PC-3 (cell line): Measurements from ENCODE around the gene VIM. TPM values are rescaled to one million over a fixed set of nuclear protein-coding genes. Genes with fewer than 3 reads are reported as not detected.

Experiments
- ATAC-seq: fragments of 200-7000 bp; cut with Tn5 transposase; 2 replicates; pipeline ENCODE4 v1.9.1; 2020; ENCODE audit warnings: mild to moderate bottlenecking, moderate library complexity
- BruUV-seq: library from RNA; stranded (reverse); fragments of 400-500 nt; replicated peaks from 2 replicates; lab custom pipeline; 2021; lab: Mats Ljungman, UMichigan
- CTCF ChIA-PET: fragments of 300-600 bp; sonication (Branson Sonifier 250); formaldehyde crosslinking; loops from one replicate; lab custom pipeline; 2022; ENCODE audit warnings: antibody characterized with exemption; lab: Charles Lee
- POLR2A ChIA-PET: fragments of 300-600 bp; sonication (Branson Sonifier 250); formaldehyde crosslinking; loops from one replicate; lab custom pipeline; 2022; ENCODE audit warnings: antibody characterized with exemption; ENCODE audit not compliant: unreplicated experiment; lab: Charles Lee
- DNase-seq: peaks from one replicate; pipeline ENCODE4 v3.0.0-alpha.2; 2015
- H2AFZ ChIP-seq: fragments of 300-600 bp; sonication (generic); 2 replicates; pipeline ENCODE4 v1.6.0; 2016; ENCODE audit warnings: antibody characterized with exemption, low read length
- H3F3A ChIP-seq: fragments of 300-600 bp; sonication (generic); one replicate; pipeline ENCODE4 v1.6.0; 2017; ENCODE audit warnings: antibody characterized with exemption, low read length, control low read depth, mild to moderate bottlenecking; ENCODE audit not compliant: unreplicated experiment
- H3K27ac ChIP-seq: fragments of 300-600 bp; sonication (generic); 2 replicates; pipeline ENCODE4 v1.5.1; 2016; ENCODE audit warnings: mild to moderate bottlenecking, low read length
- H3K27me3 ChIP-seq: fragments of 300-600 bp; sonication (generic); 2 replicates; pipeline ENCODE4 v1.6.1; 2016; ENCODE audit warnings: low read length, mixed read lengths
- H3K36me3 ChIP-seq: fragments of 300-600 bp; sonication (generic); 2 replicates; pipeline ENCODE4 v1.6.1; 2016; ENCODE audit warnings: low read depth, mixed run types, low read length, mixed read lengths
- H3K4me1 ChIP-seq: fragments of 300-600 bp; sonication (generic); 2 replicates; pipeline ENCODE4 v1.5.1; 2016; ENCODE audit warnings: low read length; ENCODE audit not compliant: insufficient read depth
- H3K4me2 ChIP-seq: fragments of 300-600 bp; sonication (generic); 2 replicates; pipeline ENCODE4 v1.6.0; 2016; ENCODE audit warnings: low read length
- H3K4me3 ChIP-seq: fragments of 300-600 bp; sonication (generic); 2 replicates; pipeline ENCODE4 v1.5.1; 2016; ENCODE audit warnings: mild to moderate bottlenecking, low read length, mixed read lengths
- H3K79me2 ChIP-seq: fragments of 300-600 bp; sonication (generic); 2 replicates; pipeline ENCODE4 v1.6.1; 2017; ENCODE audit warnings: low read length, mixed read lengths
- H3K9ac ChIP-seq: fragments of 300-600 bp; sonication (generic); 2 replicates; pipeline ENCODE4 v1.6.0; 2016; ENCODE audit warnings: mild to moderate bottlenecking, low read length
- H3K9me2 ChIP-seq: fragments of 300-600 bp; sonication (generic); replicated peaks from 2 replicates; pipeline ENCODE4 v1.6.1; 2016; ENCODE audit warnings: mixed run types, low read length, mixed read lengths
- H3K9me3 ChIP-seq: fragments of 300-600 bp; sonication (generic); 2 replicates; pipeline ENCODE4 v1.6.1; 2016; ENCODE audit warnings: low read length, mixed read lengths
- H4K20me1 ChIP-seq: fragments of 300-600 bp; sonication (generic); 2 replicates; pipeline ENCODE4 v1.6.1; 2016; ENCODE audit warnings: low read length, mixed read lengths
- CTCF ChIP-seq: fragments of 300-600 bp; sonication (generic); conservative IDR thresholded peaks from 2 replicates; pipeline ENCODE4 v1.5.1; 2017; ENCODE audit warnings: antibody characterized with exemption, low read depth, mild to moderate bottlenecking, low read length
- EZH2 ChIP-seq: fragments of 300-600 bp; sonication (generic); IDR thresholded peaks from one replicate; pipeline ENCODE4 v1.6.1; 2017; ENCODE audit warnings: antibody characterized with exemption, mild to moderate bottlenecking, low read length; ENCODE audit not compliant: unreplicated experiment
- EZH2phosphoT487 ChIP-seq: fragments of 300-600 bp; sonication (generic); IDR thresholded peaks from 2 replicates; pipeline ENCODE4 v1.6.1; 2018; ENCODE audit warnings: mild to moderate bottlenecking, antibody characterized with exemption, low read length, borderline replicate concordance
- intact Hi-C: fragments of 100-400 bp; cut with micrococcal nuclease; formaldehyde crosslinking; loops from 2 replicates; pipeline ENCODE4 v1.9.0; 2023
- total RNA-seq: library from RNA; depleted of rRNA; stranded (reverse); fragments of >200 nt; gene quantifications from 2 replicates; pipeline ENCODE4 v1.2.3, GENCODE V29; 2014

Gene VIM
- total RNA-seq, 1 experiment from 2014 or later = 469 TPM

- DNase-seq = peak; percentile 67
- Histone ChIP-seq H3K27me3 (no peaks in the 10 kb centered on the region), H3K9me3 (no peaks in the 10 kb centered on the region), H2AFZ (peak overlapping the region; percentile 67), H3K4me2 (peak overlapping the region; percentile 26; the same call in 1 of the 2 replicates), H3K36me3 (no peaks in the 10 kb centered on the region), H3K4me1 (peaks cover 17% of the 10 kb centered on the region; the same call in 1 of the 2 replicates), H4K20me1 (no peaks in the 10 kb centered on the region), H3F3A (no peaks in the 10 kb centered on the region), H3K79me2 (no peaks in the 10 kb centered on the region), H3K4me3 (no peak overlapping the region), H3K9me2 (no peaks in the 10 kb centered on the region), H3K27ac (peak overlapping the region; percentile 79), H3K9ac (peak overlapping the region; percentile 29; the same call in 1 of the 2 replicates)
- ChIA-PET CTCF (no interaction called here), POLR2A (interaction anchor here (0.6 to 0.7 kb wide), 3 partner anchors 24 to 392 kb away, joined by 3 to 6 read pairs (median 3); partner anchors contain the start of gene RSU1)
- peak; percentile 87 for ATAC-seq
- BruUV-seq = no TSS peak
- intact Hi-C loops = loop anchor here (10.0 kb wide), 1 partner anchor 141 kb away; no protein-coding TSS in a partner anchor
- TF ChIP-seq EZH2phosphoT487 (no peak), CTCF (no peak), EZH2 (no peak)
Measured at GRCh38 chr10:17206210-17206709, 21.8 kb upstream of the VIM start.

GRCh38 chr10:17208476-17208875, 19.6 kb upstream of the VIM start:
- no peak overlapping the region for H3K4me2 ChIP-seq
- CTCF ChIA-PET = no interaction called here
- intact Hi-C loops = loop anchor here (10.0 kb wide), 1 partner anchor 144 kb away; no protein-coding TSS in a partner anchor
- no peaks in the 10 kb centered on the region for H3K9me3 ChIP-seq
- no peak overlapping the region for H3K4me3 ChIP-seq
- H3K36me3 ChIP-seq = no peaks in the 10 kb centered on the region
- ATAC-seq (no peak), DNase-seq (no peak)
- H3K79me2 ChIP-seq = no peaks in the 10 kb centered on the region
- H4K20me1 ChIP-seq = no peaks in the 10 kb centered on the region
- no peaks in the 10 kb centered on the region for H3K9me2 ChIP-seq
- BruUV-seq = no TSS peak
- no peak overlapping the region for H3K9ac ChIP-seq
- POLR2A ChIA-PET = no interaction called here
- TF ChIP-seq EZH2 (no peak), EZH2phosphoT487 (no peak), CTCF (no peak)
- peaks cover 23% of the 10 kb centered on the region for H3K4me1 ChIP-seq
- no peaks in the 10 kb centered on the region for H3F3A ChIP-seq
- H2AFZ ChIP-seq = no peak overlapping the region
- no peak overlapping the region for H3K27ac ChIP-seq
- H3K27me3 ChIP-seq = no peaks in the 10 kb centered on the region

DNA sequence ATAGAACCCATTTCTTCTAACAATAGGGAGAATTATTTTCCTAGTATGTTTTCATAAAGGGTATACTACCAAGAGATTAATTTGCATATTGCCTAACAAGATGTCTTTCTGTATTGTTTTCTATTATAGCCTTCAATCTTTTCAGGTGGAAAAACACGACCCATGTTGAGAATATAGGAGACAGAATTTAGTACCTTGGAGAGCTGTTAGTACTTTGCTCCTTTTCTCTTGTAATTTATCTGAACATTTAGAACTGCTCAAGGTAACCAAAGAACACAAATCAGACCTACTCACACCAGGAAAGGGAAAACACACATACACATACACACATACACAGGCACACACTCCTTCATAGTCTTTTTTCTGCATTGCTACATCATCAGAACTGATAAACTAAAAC, 18.7 kb upstream of the VIM start:
- no peak overlapping the region for H2AFZ ChIP-seq
- no peaks in the 10 kb centered on the region for H3K36me3 ChIP-seq
- ChIA-PET POLR2A (no interaction called here), CTCF (no interaction called here)
- no peak overlapping the region for H3K27ac ChIP-seq
- ATAC-seq (no peak), DNase-seq (no peak)
- H3K4me3 ChIP-seq = no peak overlapping the region
- H3K4me1 ChIP-seq = peaks cover 30% of the 10 kb centered on the region
- H3K9me3 ChIP-seq = no peaks in the 10 kb centered on the region
- no peaks in the 10 kb centered on the region for H3F3A ChIP-seq
- H4K20me1 ChIP-seq = no peaks in the 10 kb centered on the region
- intact Hi-C loops = loop anchor here (10.0 kb wide), 1 partner anchor 145 kb away; no protein-coding TSS in a partner anchor
- no TSS peak for BruUV-seq
- H3K79me2 ChIP-seq = no peaks in the 10 kb centered on the region
- H3K9me2 ChIP-seq = no peaks in the 10 kb centered on the region
- no peaks in the 10 kb centered on the region for H3K27me3 ChIP-seq
- H3K9ac ChIP-seq = no peak overlapping the region
- TF ChIP-seq EZH2 (no peak), EZH2phosphoT487 (no peak), CTCF (no peak)
- H3K4me2 ChIP-seq = no peak overlapping the region
